GM23248 (cell line): ENCODE results near the gene SNW1. TPM values are rescaled to one million over a fixed set of nuclear protein-coding genes. Genes with fewer than 3 reads are reported as not detected.
A peak's percentile ranks its signal among the peaks of the same experiment; 100 is the strongest.

Source experiments
- DNase-seq: peaks from one replicate; pipeline ENCODE4 v3.0.0-alpha.2; 2015
- H2AFZ ChIP-seq: fragments of 200-600 bp; sonication (generic); 2 replicates; pipeline ENCODE4 v1.6.1; 2016; ENCODE audit warnings: antibody characterized with exemption
- H3F3A ChIP-seq: fragments of 200-600 bp; sonication (generic); 2 replicates; pipeline ENCODE4 v1.6.1; 2016; ENCODE audit warnings: mild to moderate bottlenecking, antibody characterized with exemption, mixed run types; ENCODE audit not compliant: insufficient read depth
- H3K27ac ChIP-seq: fragments of 200-600 bp; sonication (generic); 2 replicates; pipeline ENCODE4 v1.5.1; 2016; ENCODE audit warnings: mild to moderate bottlenecking
- H3K27me3 ChIP-seq: fragments of 200-600 bp; sonication (generic); replicated peaks from 2 replicates; pipeline ENCODE4 v1.6.1; 2016; ENCODE audit warnings: mild to moderate bottlenecking; ENCODE audit not compliant: insufficient read depth
- H3K36me3 ChIP-seq: fragments of 200-600 bp; sonication (generic); 2 replicates; pipeline ENCODE4 v1.6.1; 2016; ENCODE audit warnings: low read depth, mild to moderate bottlenecking
- H3K4me1 ChIP-seq: fragments of 200-600 bp; sonication (generic); 2 replicates; pipeline ENCODE4 v1.6.1; 2016; ENCODE audit warnings: mild to moderate bottlenecking; ENCODE audit not compliant: insufficient read depth
- H3K4me2 ChIP-seq: fragments of 200-600 bp; sonication (generic); one replicate; pipeline ENCODE4 v1.6.1; 2016; ENCODE audit warnings: mild to moderate bottlenecking; ENCODE audit not compliant: unreplicated experiment
- H3K4me3 ChIP-seq: fragments of 200-600 bp; sonication (generic); 2 replicates; pipeline ENCODE4 v1.5.1; 2016; ENCODE audit warnings: mild to moderate bottlenecking
- H3K79me2 ChIP-seq: fragments of 200-600 bp; sonication (generic); 2 replicates; pipeline ENCODE4 v1.6.1; 2016; ENCODE audit warnings: mild to moderate bottlenecking; ENCODE audit not compliant: insufficient read depth
- H3K9ac ChIP-seq: fragments of 200-600 bp; sonication (generic); 2 replicates; pipeline ENCODE4 v1.6.1; 2016; ENCODE audit warnings: mild to moderate bottlenecking
- H3K9me2 ChIP-seq: fragments of 200-600 bp; sonication (generic); 2 replicates; pipeline ENCODE4 v1.6.1; 2016; ENCODE audit warnings: mixed run types, mild to moderate bottlenecking, moderate library complexity; ENCODE audit not compliant: insufficient read depth
- H3K9me3 ChIP-seq: fragments of 200-600 bp; sonication (generic); one replicate; pipeline ENCODE4 v1.6.1; 2017; ENCODE audit warnings: low read depth
- H4K20me1 ChIP-seq: fragments of 200-600 bp; sonication (generic); 2 replicates; pipeline ENCODE4 v1.6.0; 2016; ENCODE audit not compliant: insufficient read depth
- EZH2 ChIP-seq: fragments of 200-600 bp; sonication (generic); IDR thresholded peaks from 2 replicates; pipeline ENCODE4 v1.6.1; 2018; ENCODE audit warnings: antibody characterized with exemption, mild to moderate bottlenecking; ENCODE audit not compliant: insufficient read depth, poor library complexity, severe bottlenecking
- EZH2phosphoT487 ChIP-seq: fragments of 200-600 bp; sonication (generic); IDR thresholded peaks from 2 replicates; pipeline ENCODE4 v1.6.1; 2018; ENCODE audit warnings: antibody characterized with exemption, moderate library complexity, mild to moderate bottlenecking, low read depth; ENCODE audit not compliant: insufficient read depth
- WGBS, 2 experiments: methylation state at CpG; one replicate each; pipeline ENCODE4 v1.1.6; 2015 to 2017; ENCODE audit warnings: low lambda C conversion rate in 2 of 2, low coverage in 1 of 2; ENCODE audit errors: missing lambda C conversion rate in 2 of 2; 5-methylcytosine and 5-hydroxymethylcytosine counted together
- in situ Hi-C: fragments of 300-500 bp; cut with MboI; formaldehyde crosslinking; loops from 2 replicates; pipeline ENCODE4 v1.15.0; 2020
- polyA plus RNA-seq: library from polyadenylated mRNA; unstranded; fragments of >200 nt; fragmentation: Nextera tagmentation; extraction: Ambion mirVana; gene quantifications from 2 replicates; pipeline ENCODE4 v1.2.1, GENCODE V29; 2016
- total RNA-seq: library from RNA; depleted of rRNA; stranded (reverse); fragments of >200 nt; shearing (Covaris generic); gene quantifications from 2 replicates; pipeline ENCODE4 v1.2.3, GENCODE V29; 2014

SNW1 gene
- total and polyA plus RNA-seq, 2 experiments from 2014 or later: 45.2 to 64.4 TPM

- TF ChIP-seq EZH2phosphoT487 (no peak), EZH2 (no peak)
These were observed 50.6 kb downstream of the SNW1 start for GRCh38 chr14:77710364-77710763.

GRCh38 chr14:77709412-77709811 is 51.5 kb downstream of the SNW1 start:
- Histone ChIP-seq H3K4me1 (peaks cover 18% of the 10 kb centered on the region), H3K9me3 (no peaks in the 10 kb centered on the region), H3K9me2 (no peaks in the 10 kb centered on the region), H3K36me3 (peaks cover 16% of the 10 kb centered on the region; the same call in 1 of the 2 replicates), H2AFZ (no peak overlapping the region), H3K4me2 (peak overlapping the region; percentile 86), H3K79me2 (peaks cover 97% of the 10 kb centered on the region), H4K20me1 (no peaks in the 10 kb centered on the region), H3K27me3 (no peaks in the 10 kb centered on the region), H3K9ac (peak overlapping the region; percentile 85), H3K27ac (no peak overlapping the region), H3K4me3 (peak overlapping the region; percentile 92), H3F3A (peaks cover 15% of the 10 kb centered on the region; the same call in 1 of the 2 replicates)
- in situ Hi-C loops: loop anchor here (10.0 kb wide), 1 partner anchor 245 kb away; no protein-coding TSS in a partner anchor
- no peak for DNase-seq
- TF ChIP-seq EZH2phosphoT487 (no peak), EZH2 (no peak)
- 68 to 74% methylated on average over 3 of the region's 3 CpGs for WGBS, 2 experiments

More at GRCh38 chr14:77710364-77710763, 50.6 kb downstream of the SNW1 start:
- Histone ChIP-seq H3K4me1 (peaks cover 18% of the 10 kb centered on the region), H3K27ac (no peak overlapping the region), H3K4me2 (peak overlapping the region; percentile 3), H3K9ac (no peak overlapping the region), H3K36me3 (peaks cover 26% of the 10 kb centered on the region; the same call in 1 of the 2 replicates), H3K9me3 (no peaks in the 10 kb centered on the region), H3K4me3 (no peak overlapping the region), H3K79me2 (peaks cover 97% of the 10 kb centered on the region), H2AFZ (no peak overlapping the region), H3K9me2 (no peaks in the 10 kb centered on the region), H4K20me1 (no peaks in the 10 kb centered on the region), H3K27me3 (no peaks in the 10 kb centered on the region), H3F3A (peaks cover 15% of the 10 kb centered on the region; the same call in 1 of the 2 replicates)
- 98 to 100% methylated on average over 2 of the region's 2 CpGs for WGBS, 2 experiments
- in situ Hi-C loops: no loop called here
- no peak for DNase-seq

GRCh38 chr14:77708749-77709148 is 52.2 kb downstream of the SNW1 start:
- H3K36me3 ChIP-seq: peaks cover 19% of the 10 kb centered on the region
- peak overlapping the region; percentile 92 for H3K4me3 ChIP-seq
- in situ Hi-C loops: loop anchor here (10.0 kb wide), 1 partner anchor 244 kb away; no protein-coding TSS in a partner anchor
- H2AFZ ChIP-seq: peak overlapping the region; percentile 95
- no peaks in the 10 kb centered on the region for H3K27me3 ChIP-seq
- H3K4me1 ChIP-seq: peaks cover 18% of the 10 kb centered on the region
- H3K27ac ChIP-seq: peak overlapping the region; percentile 0; the same call in 1 of the 2 replicates
- H3K9me3 ChIP-seq: no peaks in the 10 kb centered on the region
- peaks cover 11% of the 10 kb centered on the region; the same call in 1 of the 2 replicates for H3F3A ChIP-seq
- peak overlapping the region; percentile 85 for H3K9ac ChIP-seq
- DNase-seq: peak; percentile 24
- no peaks in the 10 kb centered on the region for H3K9me2 ChIP-seq
- peaks cover 97% of the 10 kb centered on the region for H3K79me2 ChIP-seq
- 8 to 11% methylated on average over 7 of the region's 7 CpGs for WGBS, 2 experiments
- TF ChIP-seq EZH2phosphoT487 (no peak), EZH2 (no peak)
- no peaks in the 10 kb centered on the region for H4K20me1 ChIP-seq
- H3K4me2 ChIP-seq: peak overlapping the region; percentile 86

GRCh38 chr14:77707724-77708408 is 53.1 kb downstream of the SNW1 start, which contains the start of the genes ALKBH1 and SLIRP:
Gene ALKBH1 (minus strand): TSS chr14:77708023. CDS start chr14:77708004, 19 bp downstream.
Gene SLIRP (plus strand): TSS chr14:77708103. CDS start chr14:77708112, 9 bp downstream.
- Histone ChIP-seq H3K9me2 (no peaks in the 10 kb centered on the region), H4K20me1 (no peaks in the 10 kb centered on the region)
- WGBS, 2 experiments: 1% methylated on average over 34 to 49 of the region's 49 CpGs

More at GRCh38 chr14:77707724-77708408, 53.1 kb downstream of the SNW1 start, which contains the start of the genes ALKBH1 and SLIRP:
- Histone ChIP-seq H2AFZ (peak within 1 kb of the TSS; percentile 95), H3K36me3 (peaks cover 14% of the 10 kb centered on the region), H3K79me2 (peaks cover 95% of the 10 kb centered on the region), H3K4me3 (peak within 1 kb of the TSS; percentile 92), H3F3A (0 out of 2 replicates have a peak, but pooled peaks cover 5% of the 10 kb centered on the region), H3K4me2 (peak within 1 kb of the TSS; percentile 98), H3K9ac (peak within 1 kb of the TSS; percentile 85), H3K9me3 (no peaks in the 10 kb centered on the region), H3K27me3 (no peaks in the 10 kb centered on the region), H3K27ac (peak within 1 kb of the TSS; percentile 56), H3K4me1 (peaks cover 18% of the 10 kb centered on the region)
- TF ChIP-seq EZH2 (no peak), EZH2phosphoT487 (no peak)
- in situ Hi-C loops: loop anchor here (10.0 kb wide), 1 partner anchor 243 kb away; no protein-coding TSS in a partner anchor
- peak; percentile 94 for DNase-seq
